Hepatocyte (in vitro differentiated cells): Measurements from ENCODE around the gene NDUFA6.
"Not testable (repeated sequence)": the region's sequence is repeated elsewhere in the genome, so short reads cannot be mapped to it uniquely, and the experiment has no call there.

Experiments
- CTCF ChIP-seq: fragments of 200-600 bp; sonication (generic); IDR thresholded peaks from 2 replicates; pipeline ENCODE4 v1.5.1; 2016; ENCODE audit warnings: antibody characterized with exemption, mild to moderate bottlenecking; ENCODE audit not compliant: poor library complexity
- EZH2 ChIP-seq: fragments of 200-600 bp; sonication (generic); IDR thresholded peaks from 2 replicates; pipeline ENCODE4 v1.6.1; 2016; ENCODE audit warnings: antibody characterized with exemption, mild to moderate bottlenecking, borderline replicate concordance

DNA sequence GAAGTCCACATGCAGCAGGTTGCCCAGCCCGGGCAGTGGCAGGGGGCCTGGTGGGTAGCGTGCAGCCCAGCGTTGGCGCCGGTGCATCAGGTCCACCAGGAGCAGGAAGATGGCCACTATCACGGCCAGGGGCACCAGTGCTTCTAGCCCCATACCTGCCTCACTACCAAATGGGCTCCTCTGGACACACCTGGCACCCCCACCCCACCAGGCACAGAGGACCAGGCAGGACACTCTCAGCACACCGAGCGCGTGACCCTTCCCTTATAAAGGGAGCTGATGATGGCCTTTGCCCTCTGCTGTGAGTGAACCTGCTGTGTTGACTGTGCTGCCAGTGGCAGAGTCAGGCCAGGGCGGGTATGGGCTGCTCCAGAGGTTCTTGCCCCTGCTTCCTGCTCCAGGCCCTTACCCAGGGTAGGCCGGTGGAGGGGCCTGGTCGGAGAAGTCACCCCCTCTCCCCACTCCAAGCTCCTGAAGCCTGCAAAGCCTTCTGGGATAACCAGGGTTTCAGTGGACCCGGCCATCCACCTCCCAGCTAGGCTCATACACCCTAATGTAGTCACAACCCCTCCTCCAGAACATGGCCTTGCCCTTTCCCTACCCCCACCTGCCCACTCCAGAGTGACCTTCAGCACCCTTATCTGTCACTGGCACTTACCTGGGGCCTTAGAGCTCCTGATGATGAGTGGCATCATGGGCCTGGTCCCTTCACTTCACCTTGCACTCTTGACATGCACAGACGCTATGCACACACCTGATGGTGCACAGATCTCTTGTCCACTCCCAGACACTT is 40.3 kb upstream of the NDUFA6 start, which contains the start of gene CYP2D6:
- not testable (repeated sequence) for TF ChIP-seq CTCF, EZH2
